Mesendoderm (in vitro differentiated cells): Measurements from ENCODE around the gene RUNX3.

ENCODE experiments used
- DNase-seq: peaks from one replicate; pipeline ENCODE4 v3.0.0; 2013
- H2AK5ac ChIP-seq: 2 replicates; pipeline ENCODE4 v1.6.1; 2013; ENCODE audit warnings: low read length, inconsistent platforms
- H2BK120ac ChIP-seq: 2 replicates; pipeline ENCODE4 v1.6.1; 2013; ENCODE audit warnings: low read depth, mild to moderate bottlenecking, low read length, moderate library complexity, mixed read lengths
- H2BK15ac ChIP-seq: replicated peaks from 2 replicates; pipeline ENCODE4 v1.6.1; 2013; ENCODE audit warnings: low read depth, mild to moderate bottlenecking, moderate library complexity
- H2BK5ac ChIP-seq: 2 replicates; pipeline ENCODE4 v1.6.1; 2013; ENCODE audit warnings: low read length, inconsistent platforms
- H3K18ac ChIP-seq: 2 replicates; pipeline ENCODE4 v1.6.1; 2013; ENCODE audit warnings: mild to moderate bottlenecking, low read length, mixed read lengths
- H3K23ac ChIP-seq: one replicate; pipeline ENCODE4 v1.6.1; 2013; ENCODE audit warnings: low read length
- H3K27ac ChIP-seq: 2 replicates; pipeline ENCODE4 v1.5.1; 2013; ENCODE audit warnings: low read depth, mild to moderate bottlenecking, inconsistent platforms, low read length, moderate library complexity
- H3K27me3 ChIP-seq: 2 replicates; pipeline ENCODE4 v1.6.1; 2013; ENCODE audit warnings: low read length, control low read depth, mild to moderate bottlenecking, inconsistent platforms; ENCODE audit not compliant: insufficient read depth, poor library complexity
- H3K36me3 ChIP-seq: 2 replicates; pipeline ENCODE4 v1.6.1; 2013; ENCODE audit warnings: low read length, inconsistent platforms; ENCODE audit not compliant: control insufficient read depth, insufficient read depth
- H3K4ac ChIP-seq: one replicate; pipeline ENCODE4 v1.6.1; 2013; ENCODE audit warnings: low read depth, mild to moderate bottlenecking, low read length, moderate library complexity
- H3K4me1 ChIP-seq: 2 replicates; pipeline ENCODE4 v1.6.1; 2013; ENCODE audit warnings: low read depth, low read length, inconsistent platforms; ENCODE audit not compliant: control insufficient read depth
- H3K4me2 ChIP-seq: 2 replicates; pipeline ENCODE4 v1.6.1; 2013; ENCODE audit warnings: low read length
- H3K4me3 ChIP-seq: 2 replicates; pipeline ENCODE4 v1.5.1; 2013; ENCODE audit warnings: mild to moderate bottlenecking, low read length
- H3K56ac ChIP-seq: one replicate; pipeline ENCODE4 v1.6.1; 2013; ENCODE audit warnings: low read length
- H3K79me1 ChIP-seq: 2 replicates; pipeline ENCODE4 v1.6.1; 2013; ENCODE audit warnings: low read length, inconsistent platforms
- H3K79me2 ChIP-seq: 2 replicates; pipeline ENCODE4 v1.6.1; 2013; ENCODE audit warnings: mild to moderate bottlenecking, low read length; ENCODE audit not compliant: control insufficient read depth, insufficient read depth
- H3K9ac ChIP-seq: 2 replicates; pipeline ENCODE4 v1.6.1; 2013; ENCODE audit warnings: low read length, inconsistent platforms
- H4K5ac ChIP-seq: one replicate; pipeline ENCODE4 v1.6.1; 2013; ENCODE audit warnings: low read length
- H4K8ac ChIP-seq: one replicate; pipeline ENCODE4 v1.6.1; 2013; ENCODE audit warnings: low read depth, mild to moderate bottlenecking, control low read depth, low read length, moderate library complexity
- WGBS: extraction: QIAGEN DNeasy Blood & Tissue Kit; methylation state at CpG from one replicate; pipeline ENCODE4 v1.1.7; 2013; ENCODE audit warnings: low lambda C conversion rate, missing lambda C conversion rate; ENCODE audit not compliant: insufficient coverage; ENCODE audit errors: extremely low coverage; 5-methylcytosine and 5-hydroxymethylcytosine counted together

The RUNX3 gene

DNA sequence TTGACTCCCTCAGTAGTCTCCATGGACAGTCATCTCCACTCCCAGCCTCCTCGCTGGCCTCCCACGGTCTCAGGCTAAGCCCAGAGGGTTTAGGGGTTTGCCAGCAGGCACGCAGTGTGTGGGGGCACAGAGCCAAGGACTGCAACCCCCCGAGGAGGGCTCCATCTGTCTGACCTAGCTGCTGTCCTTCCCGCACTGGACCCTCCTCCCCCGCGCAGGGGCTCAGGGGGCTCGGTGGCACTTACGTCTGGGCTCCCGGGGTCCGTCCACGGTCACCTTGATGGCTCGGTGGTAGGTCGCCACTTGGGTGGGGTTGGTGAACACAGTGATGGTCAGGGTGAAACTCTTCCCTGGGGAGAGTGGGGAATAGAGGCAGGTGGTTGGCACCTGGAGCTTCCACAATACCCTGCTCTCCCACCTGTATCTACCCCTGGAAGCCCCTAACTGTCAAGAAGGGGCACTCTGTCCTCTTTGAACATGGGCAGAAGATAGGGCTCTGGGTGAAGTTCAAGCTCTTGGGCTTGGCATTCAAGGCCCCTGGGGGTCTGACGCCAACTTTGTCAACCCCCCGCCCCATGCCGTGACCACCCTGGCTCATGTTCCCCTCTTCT, 11.0 kb downstream of the RUNX3 start:
- H3K4me1 ChIP-seq = no peaks in the 10 kb centered on the region
- no peaks in the 10 kb centered on the region for H3K27me3 ChIP-seq
- no peak overlapping the region for H3K23ac ChIP-seq
- H3K36me3 ChIP-seq = no peaks in the 10 kb centered on the region
- H3K56ac ChIP-seq = no peak overlapping the region
- no peaks in the 10 kb centered on the region for H3K79me2 ChIP-seq
- no peak overlapping the region for H2AK5ac ChIP-seq
- no peak overlapping the region for H3K4ac ChIP-seq
- no peak overlapping the region for H2BK120ac ChIP-seq
- H3K79me1 ChIP-seq = no peaks in the 10 kb centered on the region
- no peak overlapping the region for H4K8ac ChIP-seq
- no CpG with 5 or more reads among the region's 17 CpGs for WGBS
- no peak overlapping the region for H4K5ac ChIP-seq
- no peak overlapping the region for H3K18ac ChIP-seq
- no peak for DNase-seq
- no peak overlapping the region for H3K4me3 ChIP-seq
- no peak overlapping the region for H2BK15ac ChIP-seq
- no peak overlapping the region for H3K4me2 ChIP-seq
- H2BK5ac ChIP-seq = no peak overlapping the region
- H3K9ac ChIP-seq = no peak overlapping the region
- H3K27ac ChIP-seq = no peak overlapping the region

- Histone ChIP-seq H3K56ac (no peak overlapping the region), H3K27me3 (no peaks in the 10 kb centered on the region), H3K27ac (no peak overlapping the region), H3K79me1 (no peaks in the 10 kb centered on the region), H2AK5ac (no peak overlapping the region), H3K4me3 (no peak overlapping the region), H3K9ac (no peak overlapping the region), H3K4me1 (no peaks in the 10 kb centered on the region), H2BK15ac (no peak overlapping the region), H4K8ac (no peak overlapping the region), H3K18ac (no peak overlapping the region), H3K79me2 (no peaks in the 10 kb centered on the region), H3K4ac (no peak overlapping the region), H4K5ac (no peak overlapping the region), H3K23ac (no peak overlapping the region), H3K36me3 (no peaks in the 10 kb centered on the region), H2BK120ac (no peak overlapping the region), H3K4me2 (no peak overlapping the region), H2BK5ac (no peak overlapping the region)
- WGBS = no CpG with 5 or more reads among the region's 2 CpGs
- DNase-seq = no peak
Measured at GRCh38 chr1:24918370-24918769, 11.7 kb downstream of the RUNX3 start.

DNA sequence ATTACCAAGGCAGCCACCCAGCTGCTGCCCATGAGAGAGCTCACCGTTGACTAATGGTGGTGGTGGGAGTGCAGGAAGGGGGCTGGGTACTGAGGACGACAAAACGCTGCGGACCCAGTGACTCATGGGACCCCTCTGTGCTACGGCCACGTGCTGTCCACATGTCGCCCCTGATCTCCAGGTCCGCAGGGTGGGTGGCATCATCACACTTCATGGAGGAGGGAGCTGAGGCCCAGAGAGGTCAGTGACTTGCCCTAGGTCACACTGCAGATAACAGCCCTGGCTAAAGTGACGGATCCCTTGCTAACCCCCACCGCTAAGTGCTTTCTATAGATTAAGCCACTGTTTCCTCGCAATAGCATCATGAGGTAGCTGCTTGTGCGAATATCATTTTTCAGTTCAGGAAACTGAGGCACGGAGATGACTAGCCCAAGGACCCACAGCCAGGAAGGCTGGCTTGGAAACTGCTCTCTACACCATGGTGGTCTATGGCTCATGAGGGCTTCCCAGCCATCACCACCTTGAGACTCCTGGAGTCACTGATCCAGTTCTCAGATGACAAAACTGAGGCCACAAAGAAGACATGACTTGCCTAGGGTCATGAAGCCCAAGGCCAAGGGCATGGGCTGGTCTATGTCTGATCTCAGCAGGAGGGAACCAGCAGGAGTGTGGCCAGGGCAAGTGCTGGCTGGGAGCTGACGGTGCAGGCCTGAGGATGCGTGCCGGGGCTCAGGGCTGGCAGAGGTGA, 12.6 kb downstream of the RUNX3 start:
- Histone ChIP-seq H3K18ac (no peak overlapping the region), H2BK120ac (no peak overlapping the region), H3K4me3 (no peak overlapping the region)

DNA sequence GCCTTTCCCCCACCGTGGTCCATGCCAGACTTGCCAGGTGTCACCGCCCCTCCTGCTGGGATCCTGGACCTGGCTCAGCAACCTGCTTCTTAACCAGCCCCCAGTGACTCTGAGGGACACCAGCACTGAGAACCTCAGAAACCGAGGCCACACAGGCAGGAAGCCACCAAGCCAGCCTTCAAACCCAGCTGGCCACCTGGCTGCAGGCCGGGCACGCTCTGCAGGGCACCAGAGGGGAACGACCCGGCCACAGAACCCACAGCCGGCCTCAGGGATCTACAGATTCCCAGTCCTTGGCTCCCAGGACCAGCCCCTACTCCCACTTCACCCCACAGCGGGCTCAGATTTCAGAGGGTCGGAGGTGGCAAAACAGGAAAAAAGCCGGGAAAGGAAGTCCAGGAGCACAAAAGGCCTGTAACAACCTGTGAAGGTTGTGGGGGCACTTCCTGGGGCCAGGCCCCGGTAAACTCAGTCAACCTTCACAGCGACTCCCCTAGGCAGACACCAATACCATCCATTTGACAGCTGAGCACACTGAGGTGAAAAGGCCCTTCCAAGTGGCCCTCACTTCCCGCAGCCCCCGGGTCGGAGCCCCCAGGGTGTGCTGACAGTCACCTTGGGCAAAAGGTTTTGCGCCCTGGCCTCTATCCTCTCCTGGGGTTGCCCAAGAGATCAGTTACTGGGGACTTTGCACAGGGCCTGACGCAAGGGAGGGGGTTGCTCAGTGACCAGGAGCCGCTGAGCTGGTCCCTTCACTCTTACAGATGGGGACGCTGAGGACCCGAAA, 14.1 kb downstream of the RUNX3 start:
- H4K5ac ChIP-seq = no peak overlapping the region
- WGBS = no CpG with 5 or more reads among the region's 21 CpGs
- no peak overlapping the region for H3K4ac ChIP-seq
- H2BK15ac ChIP-seq = no peak overlapping the region
- H4K8ac ChIP-seq = no peak overlapping the region
- H3K27ac ChIP-seq = no peak overlapping the region
- no peak for DNase-seq
- peak overlapping the region; percentile 60 for H3K56ac ChIP-seq
- H2AK5ac ChIP-seq = no peak overlapping the region
- H3K79me2 ChIP-seq = no peaks in the 10 kb centered on the region
- H3K23ac ChIP-seq = no peak overlapping the region
- no peaks in the 10 kb centered on the region for H3K79me1 ChIP-seq
- no peaks in the 10 kb centered on the region for H3K27me3 ChIP-seq
- no peak overlapping the region for H2BK5ac ChIP-seq
- H3K4me2 ChIP-seq = no peak overlapping the region
- H3K4me3 ChIP-seq = no peak overlapping the region
- no peak overlapping the region for H3K9ac ChIP-seq
- H3K4me1 ChIP-seq = no peaks in the 10 kb centered on the region
- H3K18ac ChIP-seq = no peak overlapping the region
- H3K36me3 ChIP-seq = no peaks in the 10 kb centered on the region
- no peak overlapping the region for H2BK120ac ChIP-seq

More for the DNA sequence above, 12.6 kb downstream of the RUNX3 start:
- no peak overlapping the region for H3K23ac ChIP-seq
- no peak overlapping the region for H3K27ac ChIP-seq
- H3K79me1 ChIP-seq = no peaks in the 10 kb centered on the region
- H3K4ac ChIP-seq = no peak overlapping the region
- H3K27me3 ChIP-seq = no peaks in the 10 kb centered on the region
- DNase-seq = no peak
- H2BK5ac ChIP-seq = no peak overlapping the region
- H3K79me2 ChIP-seq = no peaks in the 10 kb centered on the region
- no peaks in the 10 kb centered on the region for H3K36me3 ChIP-seq
- H2AK5ac ChIP-seq = no peak overlapping the region
- no peak overlapping the region for H3K4me2 ChIP-seq
- WGBS = no CpG with 5 or more reads among the region's 16 CpGs
- no peak overlapping the region for H3K56ac ChIP-seq
- H4K8ac ChIP-seq = no peak overlapping the region
- H2BK15ac ChIP-seq = no peak overlapping the region
- no peak overlapping the region for H4K5ac ChIP-seq
- H3K4me1 ChIP-seq = no peaks in the 10 kb centered on the region
- H3K9ac ChIP-seq = no peak overlapping the region

- Histone ChIP-seq H4K5ac (no peak overlapping the region), H2BK120ac (no peak overlapping the region), H3K79me2 (no peaks in the 10 kb centered on the region), H2AK5ac (no peak overlapping the region), H3K18ac (no peak overlapping the region), H3K4me2 (no peak overlapping the region), H3K36me3 (no peaks in the 10 kb centered on the region), H3K56ac (peak overlapping the region; percentile 47), H3K4me1 (no peaks in the 10 kb centered on the region), H2BK5ac (no peak overlapping the region), H3K4me3 (no peak overlapping the region), H3K27me3 (no peaks in the 10 kb centered on the region), H3K4ac (no peak overlapping the region), H3K9ac (no peak overlapping the region), H4K8ac (no peak overlapping the region), H3K79me1 (no peaks in the 10 kb centered on the region), H2BK15ac (no peak overlapping the region), H3K27ac (no peak overlapping the region), H3K23ac (no peak overlapping the region)
- DNase-seq = no peak
- WGBS = no CpG with 5 or more reads among the region's 33 CpGs
Measured at GRCh38 chr1:24914226-24915069, 15.6 kb downstream of the RUNX3 start.
